ENCODE data around the gene ATOH1.

The ATOH1 gene

GRCh38 chr4:93828332-93828994 lies at the start of gene ATOH1:
ATOH1 (plus strand) TSS chr4:93828753; CDS start chr4:93828927, 174 bp downstream.
- no peak for DNase-seq

- DNase-seq: no peak
Measured at GRCh38 chr4:93779228-93779627, 49.3 kb upstream of the ATOH1 start.

GRCh38 chr4:93780080-93780479 lies 48.5 kb upstream of the ATOH1 start:
- no peak for DNase-seq

- no peak for DNase-seq
Measured at GRCh38 chr4:93781198-93781597, 47.4 kb upstream of the ATOH1 start.

GRCh38 chr4:93786149-93786548 lies 42.4 kb upstream of the ATOH1 start:
- no peak for DNase-seq

GRCh38 chr4:93788712-93789111 lies 39.8 kb upstream of the ATOH1 start:
- no peak for DNase-seq

GRCh38 chr4:93791570-93792195 lies 36.9 kb upstream of the ATOH1 start:
- DNase-seq: peak; percentile 54

- no peak for DNase-seq
Measured at GRCh38 chr4:93802045-93802444, 26.5 kb upstream of the ATOH1 start.

- DNase-seq: no peak
Measured at GRCh38 chr4:93809773-93810172, 18.8 kb upstream of the ATOH1 start.

- DNase-seq: no peak
Measured at GRCh38 chr4:93810340-93810992, 18.1 kb upstream of the ATOH1 start.

- no peak for DNase-seq
Measured at GRCh38 chr4:93813092-93813491, 15.5 kb upstream of the ATOH1 start.

GRCh38 chr4:93814141-93814540 lies 14.4 kb upstream of the ATOH1 start:
- DNase-seq: no peak

- no peak for DNase-seq
Measured at GRCh38 chr4:93814722-93815121, 13.8 kb upstream of the ATOH1 start.

- DNase-seq: no peak
Measured at GRCh38 chr4:93825551-93826216, 2.9 kb upstream of the ATOH1 start.

GRCh38 chr4:93827272-93827947 lies 1.1 kb upstream of the ATOH1 start:
- no peak for DNase-seq

- peak; percentile 20 for DNase-seq
Measured at GRCh38 chr4:93828995-93829819, 654 bp downstream of the ATOH1 start.

GRCh38 chr4:93829820-93830687 lies 1.5 kb downstream of the ATOH1 start:
- DNase-seq: no peak

- no peak for DNase-seq
Measured at GRCh38 chr4:93831716-93832496, 3.4 kb downstream of the ATOH1 start.

GRCh38 chr4:93834249-93835066 lies 5.9 kb downstream of the ATOH1 start:
- no peak for DNase-seq

Measured in activated CD4-positive, alpha-beta T cell treated with anti-CD3 and anti-CD28 coated beads for 48 hours (primary cell).